ENCODE data around the gene C15orf62. TPM values are rescaled to one million over a fixed set of nuclear protein-coding genes. Genes with fewer than 3 reads are reported as not detected.

C15orf62 gene
- total RNA-seq, 1 donor from 2014 or later = 0.40 TPM

- no peak for DNase-seq (ENCODE audit: low read depth in 2 of 2)
Observed at GRCh38 chr15:40815042-40815698, 45.4 kb downstream of the C15orf62 start.

GRCh38 chr15:40819048-40819447 is 49.3 kb downstream of the C15orf62 start:
- DNase-seq (ENCODE audit: low read depth in 2 of 2) = no peak

- DNase-seq (ENCODE audit: low read depth in 2 of 2) = no peak
Observed at GRCh38 chr15:40821195-40821594, 51.4 kb downstream of the C15orf62 start.

Other genes with a start within 250 kb of the C15orf62 start
- gene CCDC32, start 204.9 kb upstream of the C15orf62 start, total RNA-seq = 14.4 and 16.1 TPM in 2 replicates
- gene RPUSD2, start 200.7 kb upstream of the C15orf62 start, total RNA-seq = 7.4 and 10.1 TPM in 2 replicates
- gene KNL1, start 175.7 kb upstream of the C15orf62 start, total RNA-seq = 2.0 and 7.6 TPM in 2 replicates
- gene RAD51, start 74.8 kb upstream of the C15orf62 start, total RNA-seq = 1.6 and 4.1 TPM in 2 replicates
- gene RMDN3, start 14.7 kb upstream of the C15orf62 start, total RNA-seq = 14.2 and 28.6 TPM in 2 replicates
- 17.5 and 20.7 TPM in 2 replicates for gene GCHFR, start 5.9 kb upstream of the C15orf62 start, total RNA-seq
- gene ZFYVE19, start 37.1 kb downstream of the C15orf62 start, total RNA-seq = 18.1 and 21.4 TPM in 2 replicates
- gene DNAJC17, start 37.5 kb downstream of the C15orf62 start, total RNA-seq = 13.5 and 14.3 TPM in 2 replicates
- gene PPP1R14D, start 58.7 kb downstream of the C15orf62 start, total RNA-seq = not detected in 2 replicates
- 0.40 and 0.65 TPM in 2 replicates for gene SPINT1, start 74.1 kb downstream of the C15orf62 start, total RNA-seq
- not detected in 2 replicates for gene RHOV, start 104.3 kb downstream of the C15orf62 start, total RNA-seq
- gene VPS18, start 124.5 kb downstream of the C15orf62 start, total RNA-seq = 32.9 and 41.5 TPM in 2 replicates
- gene DLL4, start 159.4 kb downstream of the C15orf62 start, total RNA-seq = 48.0 and 75.2 TPM in 2 replicates
- 2.4 and 4.8 TPM in 2 replicates for gene CHAC1, start 183.5 kb downstream of the C15orf62 start, total RNA-seq